K562 (cell line): Measurements from ENCODE around the gene PRR35. TPM values are rescaled to one million over a fixed set of nuclear protein-coding genes. Genes with fewer than 3 reads are reported as not detected.
A peak's percentile ranks its signal among the peaks of the same experiment; 100 is the strongest.

Experiments used
- ARNT ChIP-seq, 2 experiments: fragments of 450-650 bp; IDR thresholded peaks; 2 replicates each; pipeline ENCODE4 v1.6.1; 2016; ENCODE audit warnings: mild to moderate bottlenecking in 1 of 2
- CBX8 ChIP-seq: fragments of 200-600 bp; sonication (generic); IDR thresholded peaks from 2 replicates; pipeline ENCODE4 v1.6.1; 2012; ENCODE audit warnings: borderline replicate concordance, mixed run types, low read depth, mild to moderate bottlenecking, moderate library complexity, mixed read lengths, low read length, control low read depth, inconsistent platforms; ENCODE audit not compliant: poor library complexity, severe bottlenecking; ENCODE audit errors: extremely low read depth
- ESRRA ChIP-seq: fragments of 450-650 bp; IDR thresholded peaks from 2 replicates; pipeline ENCODE4 v1.6.1; 2014; ENCODE audit warnings: low read depth, mild to moderate bottlenecking, moderate library complexity, borderline replicate concordance
- EWSR1 ChIP-seq: fragments of 450-650 bp; IDR thresholded peaks from 2 replicates; pipeline ENCODE4 v1.6.1; 2018; ENCODE audit warnings: borderline replicate concordance, mild to moderate bottlenecking, low read depth, moderate library complexity; ENCODE audit not compliant: partially characterized antibody
- HNRNPL ChIP-seq: fragments of 200-400 bp; formaldehyde crosslinking; IDR thresholded peaks from 2 replicates; pipeline ENCODE4 v1.6.1; 2017; ENCODE audit warnings: low read depth, mild to moderate bottlenecking, low read length
- KLF10 ChIP-seq: fragments of 250-450 bp; sonication (Bioruptor Pico); IDR thresholded peaks from 2 replicates; pipeline ENCODE4 v1.6.1; 2021; ENCODE audit warnings: matching md5 sums
- MED1 ChIP-seq: sonication (generic); formaldehyde crosslinking; IDR thresholded peaks from 2 replicates; pipeline ENCODE4 v1.8.1; 2023; ENCODE audit warnings: missing genetic modification reagents, borderline replicate concordance
- MEF2A ChIP-seq: IDR thresholded peaks from 2 replicates; pipeline ENCODE4 v1.6.1; 2011; ENCODE audit warnings: low read depth, mild to moderate bottlenecking, low read length, moderate library complexity; ENCODE audit not compliant: control insufficient read depth
- POLR2AphosphoS5 ChIP-seq: IDR thresholded peaks from 2 replicates; pipeline ENCODE4 v1.6.1; 2011; ENCODE audit warnings: mild to moderate bottlenecking, low read depth, low read length, moderate library complexity; ENCODE audit not compliant: control insufficient read depth, insufficient read depth
- POLR2H ChIP-seq: IDR thresholded peaks from 2 replicates; pipeline ENCODE4 v1.6.1; 2016; ENCODE audit warnings: missing genetic modification characterization, low read depth, mild to moderate bottlenecking, control low read depth, missing compliant biosample characterization, moderate library complexity
- PPARD ChIP-seq: fragments of 250-450 bp; sonication (Bioruptor Pico); IDR thresholded peaks from 2 replicates; pipeline ENCODE4 v1.8.0; 2022; ENCODE audit warnings: inconsistent platforms, mild to moderate bottlenecking, moderate library complexity
- SIN3B ChIP-seq: fragments of 450-650 bp; IDR thresholded peaks from 2 replicates; pipeline ENCODE4 v1.6.1; 2017; ENCODE audit warnings: low read depth, mild to moderate bottlenecking, moderate library complexity
- SMC3 ChIP-seq: conservative IDR thresholded peaks from 2 replicates; pipeline ENCODE4 v1.6.1; 2011; ENCODE audit warnings: low read depth, low read length, improper control_type of control experiment; ENCODE audit not compliant: insufficient read depth
- SNRNP70 ChIP-seq: fragments of 200-400 bp; formaldehyde crosslinking; optimal IDR thresholded peaks from 2 replicates; pipeline ENCODE3; 2017; ENCODE audit warnings: low read depth, low read length
- ZNF124 ChIP-seq: sonication (generic); formaldehyde crosslinking; IDR thresholded peaks from 2 replicates; pipeline ENCODE4 v1.8.1; 2022; ENCODE audit warnings: missing genetic modification reagents
- ZNF146 ChIP-seq: IDR thresholded peaks from one replicate; pipeline ENCODE4 v1.6.1; 2018; ENCODE audit warnings: missing compliant biosample characterization; ENCODE audit not compliant: unreplicated experiment
- polyA plus RNA-seq, 8 experiments: library from polyadenylated mRNA; depleted of rRNA in 4 of 8; stranded (reverse) in 5 of 8; unstranded in 3 of 8; fragments of >200 nt; fragmentation: Nextera tagmentation in 2 of 8; fragmentation: Illumina TruSeq in 1 of 8; extraction: Ambion mirVana in 2 of 8; extraction: Trizol in 1 of 8; gene quantifications; 2 replicates each; pipeline versions ENCODE4 v1.2.1 to v1.2.3, GENCODE V29; 2011 to 2014; ENCODE audit warnings: inconsistent platforms in 1 of 8, missing spikeins in 1 of 8
- total RNA-seq, 7 experiments: library from RNA; depleted of rRNA in 6 of 7; stranded (reverse); fragments of >200 nt in 6 of 7; fragmentation: Illumina TruSeq in 2 of 7; extraction: Trizol in 2 of 7; gene quantifications; 2 replicates each; pipeline versions ENCODE4 v1.2.1 to v1.2.3, GENCODE V29; 2011 to 2021; ENCODE audit warnings: low replicate concordance in 1 of 7
- TF ChIP-seq, protein P1 (sequence below): sonication (generic); formaldehyde crosslinking; IDR thresholded peaks from 2 replicates; pipeline ENCODE4 v1.8.0; 2023; ENCODE audit warnings: missing genetic modification reagents, mild to moderate bottlenecking, borderline replicate concordance
- TF ChIP-seq, protein P2 (sequence below): fragments of 250-450 bp; sonication (Bioruptor Pico); IDR thresholded peaks from 2 replicates; pipeline ENCODE4 v1.4.0; 2020; ENCODE audit warnings: mild to moderate bottlenecking, moderate library complexity

PRR35 gene
- total and polyA plus RNA-seq, 9 of the 15 experiments (the other 6 are each of a cell fraction or from before 2014, with no cell fraction given): 0.17 to 0.45 (median 0.21) TPM; not detected in 5

- TF ChIP-seq POLR2H (tag) (no peak), MED1 (CRISPR knock-in tag) (no peak), EWSR1 (no peak), SNRNP70 (no peak), ARNT (IDR thresholded peaks at IDR 0.05) (peak in 1 of 2 experiments; percentile 71; a peak in 1 of 4 replicates), HNRNPL (no peak), KLF10 (CRISPR knock-in tag) (no peak), SIN3B (no peak), CBX8 (no peak), MEF2A (no peak), SMC3 (no peak), POLR2AphosphoS5 (no peak), ZNF146 (no peak), ESRRA (peak; percentile 42; the same call in 1 of the 2 replicates), PPARD (no peak), ZNF124 (CRISPR knock-in tag) (no peak)
- TF ChIP-seq, protein P1, sequence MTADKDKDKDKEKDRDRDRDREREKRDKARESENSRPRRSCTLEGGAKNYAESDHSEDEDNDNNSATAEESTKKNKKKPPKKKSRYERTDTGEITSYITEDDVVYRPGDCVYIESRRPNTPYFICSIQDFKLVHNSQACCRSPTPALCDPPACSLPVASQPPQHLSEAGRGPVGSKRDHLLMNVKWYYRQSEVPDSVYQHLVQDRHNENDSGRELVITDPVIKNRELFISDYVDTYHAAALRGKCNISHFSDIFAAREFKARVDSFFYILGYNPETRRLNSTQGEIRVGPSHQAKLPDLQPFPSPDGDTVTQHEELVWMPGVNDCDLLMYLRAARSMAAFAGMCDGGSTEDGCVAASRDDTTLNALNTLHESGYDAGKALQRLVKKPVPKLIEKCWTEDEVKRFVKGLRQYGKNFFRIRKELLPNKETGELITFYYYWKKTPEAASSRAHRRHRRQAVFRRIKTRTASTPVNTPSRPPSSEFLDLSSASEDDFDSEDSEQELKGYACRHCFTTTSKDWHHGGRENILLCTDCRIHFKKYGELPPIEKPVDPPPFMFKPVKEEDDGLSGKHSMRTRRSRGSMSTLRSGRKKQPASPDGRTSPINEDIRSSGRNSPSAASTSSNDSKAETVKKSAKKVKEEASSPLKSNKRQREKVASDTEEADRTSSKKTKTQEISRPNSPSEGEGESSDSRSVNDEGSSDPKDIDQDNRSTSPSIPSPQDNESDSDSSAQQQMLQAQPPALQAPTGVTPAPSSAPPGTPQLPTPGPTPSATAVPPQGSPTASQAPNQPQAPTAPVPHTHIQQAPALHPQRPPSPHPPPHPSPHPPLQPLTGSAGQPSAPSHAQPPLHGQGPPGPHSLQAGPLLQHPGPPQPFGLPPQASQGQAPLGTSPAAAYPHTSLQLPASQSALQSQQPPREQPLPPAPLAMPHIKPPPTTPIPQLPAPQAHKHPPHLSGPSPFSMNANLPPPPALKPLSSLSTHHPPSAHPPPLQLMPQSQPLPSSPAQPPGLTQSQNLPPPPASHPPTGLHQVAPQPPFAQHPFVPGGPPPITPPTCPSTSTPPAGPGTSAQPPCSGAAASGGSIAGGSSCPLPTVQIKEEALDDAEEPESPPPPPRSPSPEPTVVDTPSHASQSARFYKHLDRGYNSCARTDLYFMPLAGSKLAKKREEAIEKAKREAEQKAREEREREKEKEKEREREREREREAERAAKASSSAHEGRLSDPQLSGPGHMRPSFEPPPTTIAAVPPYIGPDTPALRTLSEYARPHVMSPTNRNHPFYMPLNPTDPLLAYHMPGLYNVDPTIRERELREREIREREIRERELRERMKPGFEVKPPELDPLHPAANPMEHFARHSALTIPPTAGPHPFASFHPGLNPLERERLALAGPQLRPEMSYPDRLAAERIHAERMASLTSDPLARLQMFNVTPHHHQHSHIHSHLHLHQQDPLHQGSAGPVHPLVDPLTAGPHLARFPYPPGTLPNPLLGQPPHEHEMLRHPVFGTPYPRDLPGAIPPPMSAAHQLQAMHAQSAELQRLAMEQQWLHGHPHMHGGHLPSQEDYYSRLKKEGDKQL (CRISPR knock-in tag): no peak
- TF ChIP-seq, protein P2, sequence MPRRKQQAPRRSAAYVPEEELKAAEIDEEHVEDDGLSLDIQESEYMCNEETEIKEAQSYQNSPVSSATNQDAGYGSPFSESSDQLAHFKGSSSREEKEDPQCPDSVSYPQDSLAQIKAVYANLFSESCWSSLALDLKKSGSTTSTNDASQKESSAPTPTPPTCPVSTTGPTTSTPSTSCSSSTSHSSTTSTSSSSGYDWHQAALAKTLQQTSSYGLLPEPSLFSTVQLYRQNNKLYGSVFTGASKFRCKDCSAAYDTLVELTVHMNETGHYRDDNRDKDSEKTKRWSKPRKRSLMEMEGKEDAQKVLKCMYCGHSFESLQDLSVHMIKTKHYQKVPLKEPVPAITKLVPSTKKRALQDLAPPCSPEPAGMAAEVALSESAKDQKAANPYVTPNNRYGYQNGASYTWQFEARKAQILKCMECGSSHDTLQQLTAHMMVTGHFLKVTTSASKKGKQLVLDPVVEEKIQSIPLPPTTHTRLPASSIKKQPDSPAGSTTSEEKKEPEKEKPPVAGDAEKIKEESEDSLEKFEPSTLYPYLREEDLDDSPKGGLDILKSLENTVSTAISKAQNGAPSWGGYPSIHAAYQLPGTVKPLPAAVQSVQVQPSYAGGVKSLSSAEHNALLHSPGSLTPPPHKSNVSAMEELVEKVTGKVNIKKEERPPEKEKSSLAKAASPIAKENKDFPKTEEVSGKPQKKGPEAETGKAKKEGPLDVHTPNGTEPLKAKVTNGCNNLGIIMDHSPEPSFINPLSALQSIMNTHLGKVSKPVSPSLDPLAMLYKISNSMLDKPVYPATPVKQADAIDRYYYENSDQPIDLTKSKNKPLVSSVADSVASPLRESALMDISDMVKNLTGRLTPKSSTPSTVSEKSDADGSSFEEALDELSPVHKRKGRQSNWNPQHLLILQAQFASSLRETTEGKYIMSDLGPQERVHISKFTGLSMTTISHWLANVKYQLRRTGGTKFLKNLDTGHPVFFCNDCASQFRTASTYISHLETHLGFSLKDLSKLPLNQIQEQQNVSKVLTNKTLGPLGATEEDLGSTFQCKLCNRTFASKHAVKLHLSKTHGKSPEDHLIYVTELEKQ (CRISPR knock-in tag): no peak
Observed at GRCh38 chr16:566475-567372, 6.5 kb downstream of the PRR35 start, which contains the start of gene NHLRC4 (continued).
